GM10248 (cell line): ENCODE results near the gene DVL2.

Experiments used
- CTCF ChIA-PET: fragments of 300-600 bp; sonication (Branson Sonifier 250); formaldehyde crosslinking; extraction: SDS; loops from one replicate; lab custom pipeline; 2021; ENCODE audit warnings: antibody characterized with exemption; lab: Yijun Ruan, JAX
- POLR2A ChIA-PET: fragments of 350-650 bp; sonication (Branson Sonifier 250); formaldehyde crosslinking; extraction: SDS; loops from one replicate; lab custom pipeline; 2020; ENCODE audit warnings: antibody characterized with exemption; lab: Yijun Ruan, JAX
- DNase-seq: peaks from one replicate; pipeline ENCODE4 v3.0.0; 2012; ENCODE audit errors: extremely low spot score
- TF ChIP-seq, protein P1 (sequence below): IDR thresholded peaks from 2 replicates; pipeline ENCODE4 v1.5.1; 2012; ENCODE audit warnings: mild to moderate bottlenecking, low read depth; ENCODE audit errors: extremely low read depth, missing control alignments, control extremely low read depth

Gene DVL2

DNA sequence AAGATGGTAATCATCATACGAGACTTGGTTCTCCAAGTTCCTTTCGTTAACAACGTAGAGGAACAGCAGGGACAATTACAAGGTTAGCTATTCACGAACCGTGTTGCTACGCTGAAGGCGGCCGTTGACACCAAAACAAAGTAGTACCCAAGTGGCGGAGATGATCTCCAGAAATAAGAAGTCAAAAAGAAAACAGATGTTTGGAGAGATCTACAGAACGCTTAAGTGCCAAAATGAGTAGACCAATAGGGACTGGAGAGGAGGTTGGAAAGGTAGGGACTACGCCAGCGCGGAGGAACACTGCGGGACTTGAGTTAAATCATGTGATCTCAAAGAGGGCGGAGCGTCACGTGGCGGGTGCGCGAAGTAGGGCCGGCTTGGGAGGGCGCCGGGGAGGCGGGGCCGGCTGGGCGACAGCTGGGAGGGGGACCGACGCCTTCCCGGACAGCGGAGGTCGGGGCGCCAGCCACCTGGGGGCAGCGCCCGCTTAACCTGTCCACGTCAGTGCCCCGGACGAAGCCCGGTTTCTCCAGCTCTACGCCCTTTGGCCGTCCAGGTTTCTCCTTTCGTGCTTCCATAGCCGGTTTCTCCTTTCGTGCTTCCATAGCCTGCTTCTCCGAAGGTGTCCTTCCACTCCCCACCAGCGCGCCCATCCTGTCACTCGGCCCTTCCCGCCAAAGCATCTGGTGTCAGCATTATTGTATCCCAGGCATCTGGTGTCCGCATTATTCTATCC is 8.6 kb upstream of the DVL2 start:
- CTCF ChIA-PET, result interaction anchor here (1.3 to 1.8 kb wide), 4 partner anchors 8 to 445 kb away, joined by 3 to 6 read pairs (median 4); partner anchors contain the start of genes CTDNEP1 and TP53

DNA sequence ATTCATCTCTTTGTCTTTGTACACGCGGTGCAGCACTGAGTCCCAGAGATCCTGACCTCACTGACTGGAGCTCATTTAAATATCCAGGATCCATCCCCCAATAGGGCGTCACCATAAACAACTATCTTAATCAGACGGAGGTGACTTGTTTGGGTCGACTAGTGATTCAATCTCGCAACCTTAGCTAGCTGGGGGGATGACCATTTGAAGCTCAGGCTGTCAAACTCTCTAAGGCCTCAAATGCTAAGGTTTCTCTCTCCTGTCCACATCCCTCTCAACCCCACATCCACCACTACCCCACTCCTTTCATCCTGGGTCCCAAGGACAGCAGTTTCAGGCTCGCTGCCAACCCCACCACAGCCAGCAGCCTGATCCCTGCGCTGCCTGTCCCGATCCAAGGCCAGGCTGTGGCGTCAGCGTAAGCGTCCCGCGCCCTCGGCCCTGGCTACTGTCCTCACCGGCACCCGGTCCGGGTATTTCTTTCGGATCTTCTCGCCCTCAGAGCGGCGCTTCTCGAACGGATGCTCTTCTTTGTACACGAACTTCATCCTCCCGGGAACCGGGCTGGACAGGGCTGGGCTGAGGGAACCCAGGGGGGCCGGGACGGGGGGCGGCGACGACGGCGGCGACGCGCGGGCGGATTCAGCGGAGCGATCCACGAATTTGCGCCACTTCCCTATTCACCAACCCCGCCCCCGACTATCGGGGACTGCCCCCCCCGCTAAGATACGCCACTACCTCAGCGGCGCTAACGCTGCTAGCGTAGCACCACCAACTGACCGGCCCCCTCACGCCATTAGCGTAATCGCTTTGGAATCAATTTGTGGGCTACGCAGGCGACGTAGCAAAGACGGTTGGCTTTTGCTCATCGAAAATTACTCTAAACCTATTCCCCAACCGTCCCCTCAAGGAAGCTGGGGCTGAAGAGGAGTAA is 7.7 kb upstream of the DVL2 start, which contains the start of gene GABARAP:
Gene GABARAP (minus strand): TSS at position 667 of the 934 bp plus-strand sequence. CDS start 119 bp downstream, at position 548.
- TF ChIP-seq, protein P1, sequence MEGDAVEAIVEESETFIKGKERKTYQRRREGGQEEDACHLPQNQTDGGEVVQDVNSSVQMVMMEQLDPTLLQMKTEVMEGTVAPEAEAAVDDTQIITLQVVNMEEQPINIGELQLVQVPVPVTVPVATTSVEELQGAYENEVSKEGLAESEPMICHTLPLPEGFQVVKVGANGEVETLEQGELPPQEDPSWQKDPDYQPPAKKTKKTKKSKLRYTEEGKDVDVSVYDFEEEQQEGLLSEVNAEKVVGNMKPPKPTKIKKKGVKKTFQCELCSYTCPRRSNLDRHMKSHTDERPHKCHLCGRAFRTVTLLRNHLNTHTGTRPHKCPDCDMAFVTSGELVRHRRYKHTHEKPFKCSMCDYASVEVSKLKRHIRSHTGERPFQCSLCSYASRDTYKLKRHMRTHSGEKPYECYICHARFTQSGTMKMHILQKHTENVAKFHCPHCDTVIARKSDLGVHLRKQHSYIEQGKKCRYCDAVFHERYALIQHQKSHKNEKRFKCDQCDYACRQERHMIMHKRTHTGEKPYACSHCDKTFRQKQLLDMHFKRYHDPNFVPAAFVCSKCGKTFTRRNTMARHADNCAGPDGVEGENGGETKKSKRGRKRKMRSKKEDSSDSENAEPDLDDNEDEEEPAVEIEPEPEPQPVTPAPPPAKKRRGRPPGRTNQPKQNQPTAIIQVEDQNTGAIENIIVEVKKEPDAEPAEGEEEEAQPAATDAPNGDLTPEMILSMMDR, result no peak
- ChIA-PET CTCF (interaction anchor here (1.3 to 1.8 kb wide), 6 partner anchors 9 to 445 kb away, joined by 3 to 6 read pairs (median 4); partner anchors contain the start of genes ACADVL, CTDNEP1, DLG4 and TP53), POLR2A (interaction anchor here (0.7 to 2.3 kb wide), 5 partner anchors 8 to 611 kb away, joined by 3 to 11 read pairs (median 3); partner anchors contain the start of genes CTDNEP1, DVL2 and ELP5)
- peak; percentile 79 for DNase-seq

More for the DNA sequence above, 8.6 kb upstream of the DVL2 start:
- POLR2A ChIA-PET, result interaction anchor here (0.5 to 2.3 kb wide), 6 partner anchors 8 to 610 kb away, joined by 3 to 11 read pairs (median 3); partner anchors contain the start of genes CTDNEP1, DVL2 and ELP5
- TF ChIP-seq, protein P1, result no peak
- DNase-seq, result peak; percentile 90

DNA sequence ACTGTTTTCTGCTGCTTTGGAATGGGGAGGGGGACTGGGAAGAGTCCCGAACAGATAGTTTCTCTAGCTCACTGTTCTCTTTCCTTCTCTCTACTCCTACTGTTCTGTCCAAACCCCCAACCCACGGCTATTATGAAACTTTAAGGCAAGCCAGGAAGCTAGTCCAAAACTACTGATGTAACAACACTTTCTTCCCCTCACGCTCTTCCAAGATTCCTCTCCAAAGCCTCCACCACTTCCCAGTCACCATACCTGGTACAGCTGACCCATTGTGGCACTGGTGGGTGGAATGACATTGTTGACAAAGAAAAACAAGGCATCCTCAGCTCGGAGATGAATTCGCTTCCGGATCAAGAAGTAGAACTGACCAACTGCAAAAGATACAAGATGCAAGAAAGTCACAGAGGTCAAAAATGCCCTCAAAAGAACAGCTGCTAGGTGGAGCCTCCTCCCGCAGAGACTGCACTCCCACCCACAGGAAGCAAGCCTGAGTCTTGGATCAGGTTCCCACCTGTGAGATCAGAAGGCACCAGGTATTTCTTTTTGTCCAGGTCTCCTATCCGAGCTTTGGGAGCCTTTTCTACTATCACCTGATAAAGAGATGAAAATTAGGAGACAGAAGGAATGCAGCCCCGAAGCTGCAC is 6.9 kb upstream of the DVL2 start:
- TF ChIP-seq, protein P1, result no peak
- no peak for DNase-seq
- CTCF ChIA-PET, result interaction anchor here (1.3 to 1.8 kb wide), 5 partner anchors 10 to 446 kb away, joined by 3 to 6 read pairs (median 3); partner anchors contain the start of genes ACADVL, CTDNEP1, DLG4 and TP53
- POLR2A ChIA-PET, result interaction anchor here (2.3 kb wide), 1 partner anchor 10 kb away, joined by 11 read pairs; the partner anchor contains the start of genes CTDNEP1 and ELP5

DNA sequence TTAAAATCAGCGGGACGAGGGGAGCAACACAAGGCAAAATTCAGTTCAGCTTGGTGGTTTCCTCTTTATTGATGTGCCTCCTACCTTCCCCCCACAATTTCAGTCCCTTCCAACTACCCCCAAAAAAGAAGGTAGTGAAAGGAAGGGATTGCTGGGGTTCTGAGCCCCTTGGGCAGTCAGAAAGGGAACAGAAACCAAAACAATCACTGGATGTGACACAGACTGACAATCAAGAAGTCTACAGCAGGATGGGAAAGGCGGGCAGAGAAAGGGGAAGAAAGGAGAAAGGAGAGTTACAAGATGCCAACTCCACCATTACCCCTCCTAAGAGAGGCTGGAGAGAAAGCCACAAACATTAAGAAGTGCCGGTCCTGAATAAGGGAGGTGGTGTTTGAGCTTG is 6.1 kb upstream of the DVL2 start:
- TF ChIP-seq, protein P1, result no peak
- no peak for DNase-seq
- ChIA-PET POLR2A (no interaction called here), CTCF (interaction anchor here (1.3 to 1.8 kb wide), 3 partner anchors 11 to 63 kb away, joined by 3 to 6 read pairs (median 3); partner anchors contain the start of genes ACADVL, CTDNEP1 and DLG4)

DNA sequence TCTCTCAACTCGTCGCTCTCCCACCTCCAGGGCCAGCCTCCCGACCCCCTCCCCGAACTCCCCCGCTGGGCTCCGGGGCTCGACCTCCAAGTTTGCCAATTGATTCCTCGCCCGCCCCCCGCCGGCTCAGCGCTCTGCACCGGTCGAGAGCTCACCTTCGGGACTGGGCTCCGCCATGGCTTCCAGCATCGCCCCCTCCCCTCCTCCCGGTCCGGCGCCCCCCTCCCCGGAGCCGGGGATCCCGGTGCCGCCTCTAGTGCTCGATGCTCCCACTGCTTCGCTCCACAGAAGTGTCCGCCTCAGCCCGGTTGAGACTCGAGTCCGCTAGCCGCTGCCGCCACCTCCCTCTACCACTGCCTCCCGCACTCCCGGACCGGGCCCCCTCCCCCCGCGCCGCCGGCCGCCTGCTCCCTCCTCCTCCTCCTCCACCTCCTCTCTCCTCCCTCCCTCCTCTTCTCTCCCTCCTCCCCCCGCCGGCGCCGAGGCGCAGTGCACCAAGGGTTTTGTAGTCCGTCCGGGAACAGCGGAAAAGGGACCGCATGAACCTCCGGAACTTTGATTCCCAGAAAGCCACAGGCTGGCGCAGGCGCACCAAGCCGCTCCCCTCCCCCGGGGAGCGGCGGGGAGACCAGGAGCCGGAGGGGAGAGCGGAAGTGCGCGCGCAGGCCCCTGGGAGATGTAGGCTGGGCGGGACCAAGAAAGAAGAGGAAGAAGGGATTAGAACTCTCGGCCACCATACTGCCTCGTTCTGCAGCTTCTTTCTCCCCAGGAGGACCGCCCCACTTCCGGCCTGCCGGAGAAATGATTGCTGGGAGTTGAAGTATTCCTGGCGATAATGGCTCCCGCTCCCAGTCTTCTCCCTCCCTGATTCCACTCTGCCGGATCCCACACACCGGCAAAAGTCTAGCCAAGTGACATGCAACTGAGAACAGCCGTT is 5.0 kb upstream of the DVL2 start, which contains the start of gene PHF23:
Gene PHF23 (minus strand): TSS at position 367 of the 937 bp plus-strand sequence. CDS start 178 bp downstream, at position 189.
- DNase-seq, result peak; percentile 97
- ChIA-PET CTCF (interaction anchor here (1.1 to 1.5 kb wide), 5 partner anchors 12 to 448 kb away, joined by 3 read pairs; partner anchors contain the start of genes CTDNEP1 and TP53), POLR2A (no interaction called here)
- TF ChIP-seq, protein P1, result no peak
